Brain microvascular endothelial cell (primary cell): ENCODE measurements around the gene BUD23.
"Not testable (repeated sequence)": the region's sequence is repeated elsewhere in the genome, so short reads cannot be mapped to it uniquely, and the experiment has no call there.

ENCODE experiments used
- DNase-seq: peaks from one replicate; pipeline ENCODE4 v3.0.0-alpha.2; 2020
- H3K27ac ChIP-seq: fragments of 250-450 bp; sonication (Bioruptor Pico); 2 replicates; pipeline ENCODE4 v1.5.1; 2020; ENCODE audit warnings: mild to moderate bottlenecking, moderate library complexity
- H3K27me3 ChIP-seq: fragments of 250-450 bp; sonication (Bioruptor Pico); replicated peaks from 2 replicates; pipeline ENCODE4 v1.5.1; 2020; ENCODE audit warnings: mild to moderate bottlenecking
- H3K36me3 ChIP-seq: fragments of 250-450 bp; sonication (Bioruptor Pico); replicated peaks from 2 replicates; pipeline ENCODE4 v1.5.1; 2020; ENCODE audit warnings: mild to moderate bottlenecking
- H3K4me3 ChIP-seq: 2 replicates; pipeline ENCODE4 v1.5.1; 2011; ENCODE audit warnings: low read depth, mild to moderate bottlenecking, control low read depth, low read length, moderate library complexity
- CTCF ChIP-seq: IDR thresholded peaks from 2 replicates; pipeline ENCODE4 v1.5.1; 2011; ENCODE audit warnings: low read depth, mild to moderate bottlenecking, moderate library complexity, low read length, control low read depth, inconsistent platforms; ENCODE audit errors: missing control alignments
- in situ Hi-C: cut with HindIII; loops from 2 replicates; pipeline ENCODE4 v1.10.0; 2017; ENCODE audit warnings: low sequenced_read_pairs, low pct_ligation_motif_present

BUD23 gene

DNA sequence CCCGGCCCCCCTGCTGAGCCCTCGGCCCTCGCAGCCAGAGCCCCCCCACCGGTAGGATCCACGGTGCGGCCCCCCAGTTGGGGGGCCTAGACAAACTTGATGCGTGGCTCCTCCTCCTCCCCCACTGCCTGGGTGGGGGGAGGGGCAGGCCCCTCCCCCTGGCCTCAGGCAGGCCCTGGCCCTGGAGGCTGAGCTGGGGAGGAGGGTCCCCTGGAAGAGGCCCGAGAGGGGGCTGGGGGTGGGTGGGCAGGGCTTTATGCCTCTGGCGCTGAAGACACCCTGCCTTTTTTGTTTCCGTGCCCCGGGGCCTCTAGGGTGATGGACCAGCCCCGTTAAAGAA is 12.1 kb upstream of the BUD23 start:
- H3K27ac ChIP-seq = no peak overlapping the region
- TF ChIP-seq CTCF = no peak
- no peaks in the 10 kb centered on the region for H3K36me3 ChIP-seq
- H3K4me3 ChIP-seq = no peak overlapping the region
- DNase-seq = no peak
- H3K27me3 ChIP-seq = no peaks in the 10 kb centered on the region
- in situ Hi-C loops = no loop called here

GRCh38 chr7:73671857-73672445 is 11.4 kb upstream of the BUD23 start:
- Histone ChIP-seq H3K27ac (no peak overlapping the region), H3K4me3 (no peak overlapping the region), H3K27me3 (no peaks in the 10 kb centered on the region), H3K36me3 (no peaks in the 10 kb centered on the region)
- TF ChIP-seq CTCF = no peak
- in situ Hi-C loops = no loop called here
- DNase-seq = no peak

DNA sequence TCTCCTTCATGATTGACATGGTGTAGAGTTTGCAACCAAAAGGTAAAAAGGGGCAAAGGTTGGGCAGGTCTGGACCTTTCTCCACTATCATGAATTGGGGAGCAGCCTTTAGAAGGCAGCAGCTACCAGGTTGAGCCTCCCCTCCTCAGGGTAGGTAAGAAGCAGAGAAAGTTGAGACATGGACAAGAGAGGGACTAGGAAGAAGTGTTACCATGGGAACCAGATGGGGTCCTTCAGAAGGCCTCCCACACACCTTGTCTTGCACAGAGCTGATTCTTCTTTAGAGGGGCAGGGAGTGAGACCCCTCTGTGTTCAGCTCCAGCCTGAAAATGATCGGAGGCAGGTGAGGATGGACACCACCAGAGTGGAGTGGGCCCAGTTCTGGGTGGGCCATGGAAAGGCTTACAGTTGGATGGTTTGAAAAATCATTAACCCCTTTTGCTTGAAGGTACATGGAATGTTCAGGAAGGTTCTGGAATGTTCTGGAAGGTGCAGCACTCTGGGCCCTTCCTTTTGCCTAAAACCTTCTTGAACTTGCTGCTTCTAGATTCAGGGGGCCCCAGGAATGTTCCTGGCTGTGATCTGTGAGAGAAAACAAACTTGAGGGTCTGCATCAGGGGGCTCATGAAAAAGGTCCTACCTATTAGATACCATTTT is 8.8 kb upstream of the BUD23 start:
- in situ Hi-C loops = no loop called here
- no peak for DNase-seq
- H3K4me3 ChIP-seq = no peak overlapping the region
- no peak for TF ChIP-seq CTCF
- no peaks in the 10 kb centered on the region for H3K27me3 ChIP-seq
- peaks cover 5% of the 10 kb centered on the region for H3K36me3 ChIP-seq
- no peak overlapping the region for H3K27ac ChIP-seq

GRCh38 chr7:73676062-73676461 is 7.3 kb upstream of the BUD23 start:
- DNase-seq, in situ Hi-C loops, H3K36me3 ChIP-seq: not testable (repeated sequence)

GRCh38 chr7:73678862-73679261 is 4.5 kb upstream of the BUD23 start:
- Histone ChIP-seq H3K27ac (no peak overlapping the region), H3K36me3 (peaks cover 5% of the 10 kb centered on the region), H3K4me3 (no peak overlapping the region), H3K27me3 (no peaks in the 10 kb centered on the region)
- in situ Hi-C loops = no loop called here
- no peak for DNase-seq
- no peak for TF ChIP-seq CTCF

More at GRCh38 chr7:73676062-73676461, 7.3 kb upstream of the BUD23 start:
- not testable (repeated sequence) for H3K4me3 ChIP-seq, H3K27me3 ChIP-seq, H3K27ac ChIP-seq

- DNase-seq = no peak
- Histone ChIP-seq H3K36me3 (peaks cover 5% of the 10 kb centered on the region), H3K27me3 (no peaks in the 10 kb centered on the region), H3K27ac (no peak overlapping the region), H3K4me3 (no peak overlapping the region)
- no peak for TF ChIP-seq CTCF
- in situ Hi-C loops = no loop called here
Measured at GRCh38 chr7:73679709-73680108, 3.7 kb upstream of the BUD23 start.
